Uterus (tissue), 2 donors: Measurements from ENCODE around the gene CCNE1.

Experiments
- POLR2A ChIP-seq, 2 donors: fragments of 450-650 bp; IDR thresholded peaks; one replicate each; pipeline ENCODE4 v1.6.1; 2016; ENCODE audit warnings: antibody characterized with exemption in 2 of 2, mild to moderate bottlenecking in 1 of 2, moderate library complexity in 1 of 2
- TF ChIP-seq, protein P1 (sequence below), 4 experiments: fragments of 200-600 bp in 2 of 4; fragments of 450-650 bp in 2 of 4; sonication (generic) in 2 of 4; IDR thresholded peaks; one replicate each; pipeline ENCODE4 v1.5.1; 2016 to 2019; ENCODE audit warnings: antibody characterized with exemption in 4 of 4, mild to moderate bottlenecking in 2 of 4, moderate library complexity in 1 of 4

DNA sequence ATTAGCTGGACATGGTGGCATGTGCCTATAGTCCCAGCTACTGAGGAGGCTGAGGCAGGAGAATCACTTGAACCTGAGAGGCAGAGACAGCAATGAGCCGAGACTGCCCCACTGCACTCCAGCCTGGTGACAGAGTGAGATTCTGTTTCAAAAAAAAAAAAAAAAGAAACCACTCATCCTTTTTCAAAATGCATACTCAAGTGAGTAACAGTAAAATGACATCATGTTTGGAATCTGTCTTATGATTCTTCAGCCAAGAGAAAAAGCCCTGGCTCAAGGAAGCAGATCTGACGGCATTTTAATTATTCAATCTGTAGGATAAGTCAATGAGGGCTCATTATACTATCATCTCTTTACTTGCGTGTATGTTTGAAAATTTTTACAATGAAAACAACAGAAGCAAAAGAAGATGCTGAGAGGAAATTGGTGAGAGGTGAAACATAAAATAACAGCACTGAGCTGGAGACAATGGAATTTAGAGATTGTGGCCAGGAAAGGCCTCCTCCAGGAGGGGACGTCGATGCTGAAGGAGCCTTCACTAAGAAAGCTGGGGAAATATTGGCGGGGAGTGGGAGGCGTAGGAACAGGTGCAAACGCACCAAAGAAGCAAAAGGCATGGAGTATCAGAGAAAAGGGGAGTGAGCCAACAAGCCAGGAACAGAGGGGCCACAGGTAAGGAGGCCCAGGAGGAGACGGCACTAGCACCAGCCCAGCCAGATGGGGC is 12.9 kb upstream of the CCNE1 start:
- no peak for TF ChIP-seq POLR2A (IDR thresholded peaks at IDR 0.05)
- TF ChIP-seq, protein P1, sequence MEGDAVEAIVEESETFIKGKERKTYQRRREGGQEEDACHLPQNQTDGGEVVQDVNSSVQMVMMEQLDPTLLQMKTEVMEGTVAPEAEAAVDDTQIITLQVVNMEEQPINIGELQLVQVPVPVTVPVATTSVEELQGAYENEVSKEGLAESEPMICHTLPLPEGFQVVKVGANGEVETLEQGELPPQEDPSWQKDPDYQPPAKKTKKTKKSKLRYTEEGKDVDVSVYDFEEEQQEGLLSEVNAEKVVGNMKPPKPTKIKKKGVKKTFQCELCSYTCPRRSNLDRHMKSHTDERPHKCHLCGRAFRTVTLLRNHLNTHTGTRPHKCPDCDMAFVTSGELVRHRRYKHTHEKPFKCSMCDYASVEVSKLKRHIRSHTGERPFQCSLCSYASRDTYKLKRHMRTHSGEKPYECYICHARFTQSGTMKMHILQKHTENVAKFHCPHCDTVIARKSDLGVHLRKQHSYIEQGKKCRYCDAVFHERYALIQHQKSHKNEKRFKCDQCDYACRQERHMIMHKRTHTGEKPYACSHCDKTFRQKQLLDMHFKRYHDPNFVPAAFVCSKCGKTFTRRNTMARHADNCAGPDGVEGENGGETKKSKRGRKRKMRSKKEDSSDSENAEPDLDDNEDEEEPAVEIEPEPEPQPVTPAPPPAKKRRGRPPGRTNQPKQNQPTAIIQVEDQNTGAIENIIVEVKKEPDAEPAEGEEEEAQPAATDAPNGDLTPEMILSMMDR (IDR thresholded peaks at IDR 0.05) = no peak
